Astrocyte (in vitro differentiated cells and primary cell): ENCODE measurements around the gene NOSTRIN.

Source experiments
- CTCF ChIP-seq: IDR thresholded peaks from 2 replicates; pipeline ENCODE4 v1.5.1; 2011; ENCODE audit warnings: low read depth, mild to moderate bottlenecking, inconsistent platforms, low read length, moderate library complexity; ENCODE audit not compliant: insufficient read depth
- EZH2 ChIP-seq: IDR thresholded peaks from 2 replicates; pipeline ENCODE4 v1.6.1; 2012; ENCODE audit warnings: mild to moderate bottlenecking, low read length, inconsistent platforms; ENCODE audit not compliant: insufficient read depth

GRCh38 chr2:168767258-168767657, 35.2 kb upstream of the NOSTRIN start:
- no peak for TF ChIP-seq EZH2
- TF ChIP-seq CTCF = no peak
